Activated T-cell treated with anti-CD3 and anti-CD28 coated beads for 24 hours (primary cell): ENCODE data around the gene JTB.
A peak's percentile ranks its signal among the peaks of the same experiment; 100 is the strongest.

Source experiments
- DNase-seq: peaks from one replicate; pipeline ENCODE4 v3.0.0-alpha.2; 2020; ENCODE audit warnings: low read depth

JTB gene

DNA sequence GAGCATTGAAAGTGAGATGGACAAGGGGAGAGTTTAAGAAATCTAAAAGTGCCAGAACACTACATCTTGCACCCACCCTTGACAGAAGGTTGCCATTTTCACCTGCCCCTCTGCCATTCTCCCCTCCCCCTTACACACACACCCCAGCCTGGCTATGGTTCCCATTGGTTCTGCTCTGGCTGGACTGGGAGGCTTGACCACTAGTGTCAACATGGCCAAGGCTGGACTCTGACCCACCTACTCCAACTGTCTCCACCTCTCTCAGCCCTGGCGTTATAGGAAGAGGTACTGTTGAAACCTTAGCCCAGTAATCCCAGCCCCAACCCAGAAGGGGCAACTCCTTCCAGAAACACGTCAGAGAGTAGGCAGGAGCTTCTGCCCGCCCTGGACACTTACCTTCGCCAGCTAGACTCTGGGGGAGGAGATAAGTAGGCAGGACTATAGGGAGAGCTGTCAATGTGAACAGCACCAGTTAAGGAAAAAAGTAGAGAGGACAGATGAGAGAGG, 23.6 kb downstream of the JTB start:
- DNase-seq: no peak

DNA sequence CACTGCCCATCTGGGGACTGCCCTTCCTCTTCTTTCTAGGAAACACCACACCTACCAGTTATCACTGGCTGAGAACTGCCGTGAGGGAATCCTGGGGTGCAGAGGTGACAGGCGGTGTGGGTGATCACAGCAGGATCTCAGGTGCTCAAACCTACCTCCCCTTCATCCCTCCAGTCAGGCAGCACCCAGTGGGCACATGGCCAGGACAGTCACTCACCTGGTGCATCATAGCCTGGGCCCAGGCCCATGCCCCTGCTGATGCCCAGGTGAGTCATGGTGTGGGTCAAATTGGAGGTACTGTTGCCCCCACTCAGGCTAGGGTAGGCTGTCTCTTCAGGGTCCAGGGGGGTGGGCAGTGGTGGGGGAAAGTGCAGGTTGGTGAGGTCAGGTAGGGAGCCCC, 25.7 kb downstream of the JTB start:
- no peak for DNase-seq

DNA sequence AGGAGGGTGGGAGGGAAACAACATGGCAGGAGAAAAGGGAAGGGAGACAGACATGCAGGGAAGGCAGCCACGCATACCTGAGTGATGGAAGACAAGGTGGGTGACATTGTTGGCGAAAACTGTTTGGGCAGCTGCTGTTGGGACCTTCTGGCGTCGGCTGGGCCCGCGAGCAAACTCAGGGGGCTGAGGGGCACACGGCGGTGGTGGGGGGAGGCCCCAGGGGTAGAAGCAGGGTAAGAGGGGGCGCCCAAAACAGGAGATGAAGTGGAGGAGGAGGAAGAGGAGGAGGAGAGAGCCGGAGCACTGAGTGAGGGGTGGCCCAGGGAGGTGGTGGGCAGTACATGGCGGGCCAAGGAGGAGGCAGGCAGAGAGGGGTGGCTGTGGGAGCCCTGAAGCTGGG, 26.3 kb downstream of the JTB start:
- no peak for DNase-seq

DNA sequence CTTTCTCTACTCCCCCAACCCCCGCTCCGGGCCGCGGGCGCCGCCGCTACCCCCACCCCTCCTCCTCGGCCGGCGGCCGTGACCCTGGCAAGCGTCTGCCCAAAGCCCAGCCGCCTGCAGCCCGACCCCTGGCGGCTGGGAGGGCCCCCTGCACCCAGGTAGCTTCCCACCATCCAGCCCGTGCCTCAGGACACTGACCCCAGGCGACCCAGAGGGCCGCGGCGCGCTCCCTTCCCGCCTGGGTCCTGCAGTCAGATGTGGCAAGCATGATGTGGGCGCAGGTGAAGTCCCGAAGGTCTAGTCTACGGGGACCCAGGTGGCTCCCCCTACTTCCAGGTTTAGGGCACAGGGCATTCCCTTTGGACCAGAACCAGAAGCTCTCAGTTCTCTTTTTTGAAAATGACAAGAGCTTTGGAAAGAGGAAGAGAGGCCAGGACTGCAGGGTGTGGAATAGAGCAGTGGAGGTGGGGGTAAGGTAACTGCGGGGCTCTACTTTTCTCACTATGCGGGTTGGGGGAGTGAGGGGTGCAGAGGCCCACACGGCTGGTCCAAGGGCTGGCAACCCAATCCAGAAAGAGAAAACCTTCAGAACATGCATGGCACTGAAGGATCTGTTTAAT, 30.7 kb downstream of the JTB start, which contains the start of gene DENND4B:
TSS of gene DENND4B (minus strand) at position 97 of the 620 bp plus-strand sequence. CDS start 2,344 bp downstream, outside the sequence.
- peak; percentile 72 for DNase-seq

DNA sequence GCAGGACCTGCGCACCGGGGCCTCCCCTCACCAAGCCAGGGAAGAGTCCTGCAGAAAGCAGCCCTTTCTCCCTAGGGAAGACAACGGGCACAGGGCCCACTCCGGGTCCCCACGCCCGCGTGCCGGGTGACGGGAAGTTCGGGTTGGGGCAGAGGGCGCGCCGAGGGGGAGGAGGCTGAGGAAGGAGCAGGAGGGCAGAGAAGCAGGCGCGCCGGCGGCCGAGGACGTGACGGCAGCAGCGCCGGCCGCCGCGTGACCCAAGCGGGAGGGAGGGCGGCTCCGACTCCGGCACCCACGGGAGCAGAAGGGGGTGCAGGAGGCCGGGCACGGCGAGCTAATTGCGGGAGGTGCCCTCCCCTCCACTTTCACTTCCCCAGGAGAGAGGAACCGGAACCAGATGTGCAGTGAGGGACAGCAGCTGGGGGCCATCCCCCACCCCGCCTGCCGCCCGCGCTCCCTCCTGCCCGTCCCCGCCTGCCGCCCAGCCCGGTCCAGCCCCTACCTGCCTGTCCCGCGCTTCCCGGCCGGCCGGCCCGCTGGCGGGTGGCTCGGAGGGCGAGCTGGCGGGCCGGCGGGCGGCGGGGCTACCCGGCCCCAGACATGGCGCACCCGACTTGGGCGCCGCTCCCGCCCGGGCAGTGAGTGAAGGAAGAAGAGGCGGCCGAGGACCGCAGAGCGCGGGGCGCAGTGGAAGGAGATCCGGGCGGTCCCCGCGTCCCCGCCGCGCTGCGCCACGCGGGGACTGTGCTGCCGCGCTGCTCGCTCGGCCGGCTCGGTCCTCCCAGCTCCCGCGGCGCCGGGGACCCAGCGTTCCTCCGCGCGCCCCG, 31.5 kb downstream of the JTB start:
- DNase-seq: peak; percentile 60

DNA sequence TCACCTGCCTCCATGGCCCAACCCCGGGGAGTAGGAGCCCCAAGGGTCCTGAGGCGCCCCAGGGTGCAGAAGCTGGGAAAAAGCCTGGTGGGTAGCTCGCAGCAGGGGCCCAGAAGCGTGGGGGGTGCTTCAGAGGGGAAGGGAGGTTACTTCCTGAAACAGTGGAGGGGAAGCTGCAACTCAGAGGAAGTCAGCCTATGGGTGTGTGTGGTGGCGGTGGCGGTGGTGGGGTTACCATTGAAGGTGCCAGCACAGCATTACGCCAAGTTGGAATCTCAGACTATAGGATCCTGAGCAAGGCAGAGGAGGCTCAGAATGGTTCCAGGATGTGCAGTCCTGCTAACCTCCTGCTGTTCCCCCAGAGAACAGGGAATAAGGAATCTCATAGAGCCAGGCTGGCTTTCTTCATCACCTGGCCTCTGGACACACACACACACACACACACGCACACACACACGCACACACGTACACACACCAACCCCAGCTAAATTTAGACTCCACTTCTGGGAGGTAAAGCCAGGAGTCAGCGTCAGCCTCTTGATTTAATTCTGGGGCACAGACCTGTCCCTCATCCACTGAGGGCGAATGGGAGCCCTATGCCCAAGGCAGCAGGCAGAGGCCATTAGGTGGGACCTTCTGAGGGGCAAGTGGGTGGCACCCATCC, 32.2 kb downstream of the JTB start:
- DNase-seq: peak; percentile 59

DNA sequence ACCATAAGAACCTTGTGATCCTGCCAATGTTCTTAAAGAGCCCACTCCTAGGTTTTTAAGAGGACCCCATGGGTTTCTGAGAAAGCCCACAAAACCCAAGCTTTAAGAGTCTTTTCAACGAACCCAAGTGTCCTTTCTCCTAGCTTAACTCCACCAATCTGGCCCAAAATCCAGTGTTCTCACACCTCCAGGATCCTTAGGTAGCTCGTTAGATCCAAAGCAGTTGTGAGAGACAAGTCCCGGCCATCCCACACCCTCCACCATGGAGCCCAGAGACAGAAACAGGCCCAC, 32.7 kb downstream of the JTB start:
- no peak for DNase-seq

DNA sequence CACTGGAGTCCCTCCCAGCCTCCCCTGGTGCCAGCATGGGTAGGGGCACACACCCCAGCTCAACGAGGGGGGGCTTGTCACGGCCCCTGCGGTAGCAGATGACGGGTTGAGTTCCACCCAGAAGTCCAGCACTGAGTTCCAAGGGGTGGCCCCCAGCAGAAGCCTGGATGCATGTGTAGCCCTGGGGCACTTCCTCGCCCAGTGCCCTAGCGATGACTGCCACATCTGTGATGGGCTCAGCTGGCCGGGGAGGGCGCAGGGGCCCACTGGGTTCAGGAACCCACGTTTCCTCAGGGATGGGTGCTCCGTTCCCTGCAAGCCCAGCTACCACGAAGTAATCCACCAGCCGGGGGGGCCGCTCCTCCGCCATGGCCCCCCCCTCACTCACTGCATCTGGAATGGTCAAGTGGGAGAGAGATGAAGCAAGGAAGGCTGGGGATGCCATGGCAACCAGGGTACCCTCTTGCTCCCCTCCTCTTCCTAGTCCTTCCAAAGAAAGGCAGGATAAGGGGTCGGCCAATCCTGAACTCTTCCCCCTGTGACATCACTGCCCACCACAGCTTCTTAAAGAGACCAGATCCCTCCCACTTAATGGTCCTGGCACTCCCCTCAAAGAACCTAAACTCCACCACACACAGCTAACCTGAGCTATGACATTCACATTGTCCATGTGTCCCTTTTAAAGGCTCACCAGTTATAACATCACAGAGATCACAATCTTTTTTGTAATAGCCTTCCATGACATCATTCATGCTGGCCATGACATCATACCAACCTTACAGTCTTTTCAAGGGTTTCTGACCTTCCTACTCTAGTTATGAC, 33.3 kb downstream of the JTB start:
- DNase-seq: no peak

DNA sequence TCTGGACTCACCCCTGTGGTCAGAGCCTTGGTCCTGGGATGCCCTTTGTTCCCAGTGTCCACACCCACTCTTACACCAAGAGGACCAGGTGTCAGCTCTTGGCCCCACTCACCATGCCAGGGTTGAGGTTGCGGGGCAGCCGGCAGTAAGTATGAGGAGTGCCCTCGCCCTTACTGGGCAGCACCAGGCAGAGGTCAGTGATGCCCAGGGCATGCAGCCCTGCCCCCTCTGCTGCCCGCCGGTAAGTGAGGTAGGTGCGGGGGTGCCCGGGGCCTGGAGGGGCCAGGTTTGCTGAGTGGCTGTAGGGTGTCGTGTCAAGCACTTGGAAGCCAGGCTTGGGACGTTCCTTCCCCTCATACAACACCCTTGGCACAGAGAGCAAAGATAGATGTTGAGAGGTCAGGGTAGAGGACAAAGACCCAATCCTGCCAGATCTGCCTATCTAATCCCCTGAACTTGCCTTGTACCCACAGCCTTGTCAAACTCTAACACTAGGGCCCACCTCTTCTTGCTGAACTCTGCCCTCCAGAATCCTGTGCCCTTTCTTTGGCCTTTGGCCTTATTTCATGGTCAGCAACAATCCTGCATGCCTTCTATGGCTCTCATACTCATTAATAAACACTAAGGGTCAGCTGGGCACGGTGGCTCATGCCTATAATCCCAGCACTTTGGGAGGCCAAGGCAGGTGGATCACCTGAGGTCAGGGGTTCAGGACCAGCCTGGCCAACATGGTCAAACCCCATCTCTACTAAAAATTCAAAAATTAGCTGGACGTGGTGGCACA, 34.5 kb downstream of the JTB start:
- no peak for DNase-seq

DNA sequence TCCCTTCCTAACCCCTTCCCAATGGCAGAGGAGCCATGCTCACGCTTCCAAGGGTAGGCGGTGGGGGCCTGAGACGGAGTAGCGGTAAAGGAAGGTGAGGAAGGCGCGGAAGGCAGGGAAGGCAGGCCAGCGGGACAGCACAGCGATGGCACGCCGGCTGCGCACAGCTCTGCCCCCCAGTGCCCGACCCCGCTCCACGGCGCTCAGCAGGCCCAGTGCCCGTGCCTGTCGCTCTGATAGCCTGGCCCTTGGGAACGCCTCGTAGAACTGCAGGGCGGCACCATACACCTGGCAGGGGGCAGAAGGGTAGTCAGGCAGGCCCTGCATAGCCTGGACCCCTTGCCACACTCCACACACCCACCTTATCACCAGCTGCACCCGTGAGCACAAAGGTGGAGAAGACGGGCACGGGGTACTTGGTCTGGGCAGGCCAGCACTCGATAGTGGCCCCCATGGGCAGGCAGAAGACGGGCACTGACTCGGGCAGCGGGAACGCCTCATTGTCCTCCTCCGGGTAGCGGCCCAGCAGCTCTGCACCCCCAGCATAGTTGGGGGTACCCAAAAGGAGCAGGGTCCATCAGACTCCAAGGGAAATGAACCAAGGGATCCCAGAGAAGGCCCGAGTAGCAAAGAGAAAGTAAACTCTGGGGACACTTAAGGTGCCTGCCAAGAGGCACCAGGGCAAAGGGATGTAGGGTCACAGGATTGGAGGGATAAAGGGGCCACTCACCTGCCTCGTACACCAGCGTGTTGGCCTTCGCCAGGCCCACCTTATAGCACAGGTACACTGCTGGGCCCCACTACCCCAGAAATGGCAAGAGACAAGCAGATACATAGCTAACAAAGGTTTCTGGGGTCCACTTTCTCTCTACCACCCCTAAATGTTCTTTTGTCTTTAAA, 35.4 kb downstream of the JTB start:
- no peak for DNase-seq

DNA sequence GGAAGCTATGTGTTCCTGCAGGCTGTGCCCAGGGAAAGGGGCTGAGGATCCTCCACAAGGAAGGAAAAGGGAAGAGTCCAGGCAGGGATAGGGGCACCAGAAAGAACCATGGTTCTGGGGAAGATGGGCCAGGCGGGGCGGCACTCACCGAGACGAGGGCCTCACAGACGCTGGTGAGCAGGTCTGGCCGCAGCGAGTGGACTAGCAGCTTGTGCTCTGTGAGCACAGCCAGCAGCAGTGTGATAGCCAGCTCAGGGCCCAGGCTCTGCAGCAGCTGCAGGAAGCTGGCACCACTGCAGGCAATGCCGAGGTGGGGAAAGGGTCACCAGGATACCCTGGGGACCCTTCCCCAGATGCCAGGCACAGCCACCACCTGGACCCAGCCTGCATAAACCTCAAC, 36.7 kb downstream of the JTB start:
- no peak for DNase-seq

DNA sequence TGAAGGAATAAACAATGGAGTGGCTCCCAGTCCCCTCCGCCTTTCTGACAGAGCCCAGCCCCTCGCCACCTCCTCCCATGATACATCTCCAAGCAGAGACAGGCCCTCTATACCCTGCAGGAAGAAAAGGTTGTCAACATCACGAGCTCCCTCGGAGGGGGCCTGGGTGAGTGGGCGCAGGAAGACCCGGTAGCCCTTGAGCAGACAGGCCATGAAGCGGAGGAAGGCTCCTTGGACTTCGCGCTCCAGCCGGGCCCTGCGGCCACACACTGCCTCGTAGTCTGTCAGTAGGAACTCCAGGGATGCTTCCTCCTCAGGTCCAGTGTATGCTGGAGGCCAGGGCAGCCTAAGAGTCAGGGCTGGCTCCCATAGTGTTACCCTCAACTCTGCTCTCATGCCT, 38.0 kb downstream of the JTB start:
- DNase-seq: no peak

DNA sequence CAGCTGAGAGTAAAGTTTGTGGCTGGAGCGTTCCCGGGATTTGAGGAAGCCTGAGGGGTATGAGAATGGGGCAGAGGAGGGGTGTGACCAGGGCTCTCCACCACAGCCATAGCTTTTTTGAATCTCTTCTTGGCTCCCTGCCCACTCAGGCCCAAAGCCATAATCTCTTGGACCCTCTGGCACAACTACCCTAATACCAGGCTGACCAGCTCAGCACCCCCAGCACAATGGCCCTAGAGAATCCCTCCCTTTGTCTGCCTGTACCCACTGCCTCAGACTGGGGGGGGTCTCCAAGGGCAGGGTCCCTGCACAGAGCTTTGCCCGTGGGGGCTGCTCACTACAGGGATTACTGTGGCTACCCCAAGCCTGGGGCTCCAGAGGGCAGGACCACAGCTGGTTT, 38.5 kb downstream of the JTB start:
- DNase-seq: no peak

DNA sequence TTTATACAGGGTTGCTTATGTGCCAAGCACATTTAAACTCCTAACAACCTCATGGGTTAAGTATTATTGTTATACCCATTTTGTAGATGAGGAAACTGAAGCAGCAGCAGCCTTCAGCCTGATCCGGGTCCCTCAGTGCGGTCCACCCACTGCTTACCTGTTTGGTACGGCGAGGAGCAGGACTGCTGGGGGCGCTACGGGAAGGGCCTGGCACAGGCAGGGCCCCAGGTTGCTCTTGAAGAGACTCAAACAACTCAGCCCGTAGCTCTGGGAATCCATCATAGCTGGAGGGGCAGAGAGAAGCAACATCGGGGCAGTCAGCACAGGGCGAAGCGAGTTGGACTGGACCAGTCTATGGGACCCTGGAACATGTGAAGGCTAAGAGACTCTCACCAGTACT, 40.1 kb downstream of the JTB start:
- no peak for DNase-seq

DNA sequence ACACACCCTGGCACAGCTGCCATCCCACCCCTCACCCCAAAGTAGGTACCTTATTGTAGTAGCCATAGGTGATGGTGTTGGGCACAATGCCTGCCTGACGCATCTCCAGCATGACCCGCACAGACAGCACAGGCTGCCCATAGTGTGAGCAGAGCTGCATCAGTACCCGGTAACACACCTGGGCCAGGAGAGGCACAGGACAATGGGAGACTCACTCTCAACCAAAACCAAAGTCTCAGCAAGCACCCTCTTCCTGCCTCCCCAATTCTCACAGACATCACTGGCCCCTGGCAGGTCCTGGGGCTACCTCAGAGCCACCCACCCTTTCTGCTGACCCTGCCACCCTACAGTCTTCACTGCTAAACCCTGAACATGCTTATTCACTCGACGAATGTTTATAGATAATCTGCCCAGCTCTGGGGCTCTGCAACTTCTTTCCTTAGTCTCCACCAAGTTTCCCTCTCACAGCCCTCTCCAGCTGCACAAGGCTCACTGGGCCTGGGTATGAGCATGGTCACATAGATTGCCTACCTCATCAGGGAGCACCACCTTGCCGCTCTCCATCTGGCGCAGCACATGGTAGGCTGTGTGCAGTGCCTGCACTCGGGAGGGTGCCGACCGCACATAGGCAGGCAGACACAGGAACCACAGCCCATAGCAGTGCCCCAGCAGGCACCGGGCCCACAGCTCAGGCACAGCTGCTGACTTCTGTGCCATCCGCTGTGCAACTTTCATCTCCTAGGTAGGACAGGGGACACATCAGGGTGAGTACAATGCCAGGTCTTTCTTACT, 41.3 kb downstream of the JTB start:
- DNase-seq: no peak

DNA sequence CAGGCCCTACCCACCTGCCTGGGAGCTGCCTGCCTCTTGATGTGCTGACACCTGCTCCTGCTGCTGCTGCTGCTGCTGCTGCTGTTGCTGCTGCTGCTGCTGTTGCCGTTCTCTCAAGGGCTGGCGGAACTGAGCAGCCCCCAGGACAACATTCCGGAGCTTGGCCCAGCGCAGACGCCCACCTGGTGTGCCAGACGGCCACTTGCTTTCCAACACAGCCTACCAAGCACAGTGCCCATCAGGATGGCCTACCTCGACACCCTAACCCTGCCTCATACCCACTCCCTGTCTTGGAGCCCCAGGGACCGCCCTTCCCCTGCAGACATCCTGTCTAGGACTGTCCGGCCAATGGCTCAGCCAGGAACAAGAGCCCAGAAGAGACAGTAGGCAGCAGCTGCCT, 42.7 kb downstream of the JTB start:
- no peak for DNase-seq

DNA sequence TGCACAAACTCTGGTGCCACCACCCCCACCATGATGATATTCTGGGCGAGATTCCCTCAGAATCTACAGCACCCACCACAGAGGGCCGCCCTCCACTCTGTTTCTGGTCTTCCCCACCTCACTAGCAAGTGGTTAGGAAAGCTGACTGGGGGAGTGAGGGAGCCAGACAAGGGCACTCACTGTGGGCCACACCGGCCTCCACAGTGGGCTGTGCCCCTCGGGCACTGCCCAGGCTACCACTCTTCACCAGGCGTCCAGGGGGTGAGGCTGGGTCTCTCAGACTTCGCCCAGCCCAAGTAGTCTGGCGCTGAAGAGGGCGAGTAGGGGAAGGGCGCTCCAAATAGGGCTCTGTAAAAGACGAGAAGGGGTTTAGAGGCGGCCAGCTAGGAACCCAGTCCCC, 43.5 kb downstream of the JTB start:
- no peak for DNase-seq

DNA sequence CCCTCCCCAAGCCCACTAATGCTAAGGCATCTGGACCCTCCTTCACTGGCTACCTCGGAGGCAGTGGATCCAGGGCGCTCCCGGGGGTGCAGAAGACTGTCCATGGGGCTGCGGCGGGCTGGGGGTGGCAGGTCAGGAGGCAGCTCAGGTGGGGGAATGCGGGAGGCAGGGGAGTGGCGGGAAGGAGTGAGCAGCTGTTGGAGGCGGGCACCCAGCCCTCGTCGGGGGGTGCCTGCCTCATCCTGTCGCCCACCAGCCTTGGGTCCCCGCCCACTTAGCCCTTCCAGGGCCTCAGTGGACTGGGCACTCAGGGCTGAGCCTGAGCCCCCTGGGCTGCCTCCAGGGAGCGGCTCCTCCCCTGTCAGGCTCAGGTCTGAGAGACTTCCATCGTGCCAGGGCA, 44.0 kb downstream of the JTB start:
- no peak for DNase-seq
